ENCODE measurements around the gene FAM180A.

DNA sequence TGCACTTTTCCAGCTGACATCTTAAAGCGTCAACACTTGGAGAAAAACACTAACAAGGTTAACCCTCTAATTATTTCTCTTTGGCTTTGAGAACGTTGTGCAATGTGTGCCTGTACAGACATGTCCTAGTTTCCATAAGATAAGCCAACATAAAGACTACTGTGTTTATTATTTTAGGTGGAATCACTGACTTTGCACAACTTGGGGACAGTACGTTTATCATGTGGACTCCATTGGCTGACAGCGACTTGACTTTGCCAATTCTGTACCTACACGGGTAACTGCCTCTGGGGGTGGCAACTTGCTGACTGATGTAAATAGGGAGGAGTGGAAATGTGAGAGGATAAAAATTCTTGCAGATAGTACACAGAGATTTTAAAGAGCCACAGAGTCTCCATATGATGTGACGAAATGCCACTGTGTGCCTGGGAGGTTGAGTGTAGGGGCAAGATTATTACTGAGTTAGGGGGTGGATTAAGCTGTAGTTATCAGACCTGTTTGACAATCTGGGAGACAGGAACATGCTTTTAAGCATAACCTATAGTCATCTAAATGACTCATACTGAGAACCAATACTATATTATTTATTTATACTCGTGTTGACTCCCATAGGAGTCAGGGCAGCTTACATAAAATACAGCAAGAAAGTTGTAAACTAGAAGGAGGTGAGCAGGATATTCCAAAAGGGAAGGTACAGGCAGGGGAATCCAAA is 41.6 kb downstream of the FAM180A start:
- TF ChIP-seq, protein P1, sequence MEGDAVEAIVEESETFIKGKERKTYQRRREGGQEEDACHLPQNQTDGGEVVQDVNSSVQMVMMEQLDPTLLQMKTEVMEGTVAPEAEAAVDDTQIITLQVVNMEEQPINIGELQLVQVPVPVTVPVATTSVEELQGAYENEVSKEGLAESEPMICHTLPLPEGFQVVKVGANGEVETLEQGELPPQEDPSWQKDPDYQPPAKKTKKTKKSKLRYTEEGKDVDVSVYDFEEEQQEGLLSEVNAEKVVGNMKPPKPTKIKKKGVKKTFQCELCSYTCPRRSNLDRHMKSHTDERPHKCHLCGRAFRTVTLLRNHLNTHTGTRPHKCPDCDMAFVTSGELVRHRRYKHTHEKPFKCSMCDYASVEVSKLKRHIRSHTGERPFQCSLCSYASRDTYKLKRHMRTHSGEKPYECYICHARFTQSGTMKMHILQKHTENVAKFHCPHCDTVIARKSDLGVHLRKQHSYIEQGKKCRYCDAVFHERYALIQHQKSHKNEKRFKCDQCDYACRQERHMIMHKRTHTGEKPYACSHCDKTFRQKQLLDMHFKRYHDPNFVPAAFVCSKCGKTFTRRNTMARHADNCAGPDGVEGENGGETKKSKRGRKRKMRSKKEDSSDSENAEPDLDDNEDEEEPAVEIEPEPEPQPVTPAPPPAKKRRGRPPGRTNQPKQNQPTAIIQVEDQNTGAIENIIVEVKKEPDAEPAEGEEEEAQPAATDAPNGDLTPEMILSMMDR (IDR thresholded peaks at IDR 0.05 in 8 of 11, conservative IDR thresholded peaks at IDR 0.05 in 3 of 11) = no peak
- TF ChIP-seq POLR2A (IDR thresholded peaks at IDR 0.05) = no peak
- no peak for TF ChIP-seq POLR2AphosphoS5 (IDR thresholded peaks at IDR 0.05)

All from spleen (tissue), 7 donors.